ENCODE measurements around the gene DNAJC3.

DNAJC3 gene

GRCh38 chr13:95833719-95834118 lies 156.8 kb downstream of the DNAJC3 start:
- H3K9ac ChIP-seq (ENCODE audit: low read length), result no peak overlapping the region
- H3K9me3 ChIP-seq (ENCODE audit: control insufficient read depth, insufficient read depth, low read depth, low read length), result no peaks in the 10 kb centered on the region
- H3K27me3 ChIP-seq (ENCODE audit: control insufficient read depth, insufficient read depth, low read length), result no peaks in the 10 kb centered on the region
- H3K36me3 ChIP-seq (ENCODE audit: control insufficient read depth, insufficient read depth, low read length), result 0 out of 2 replicates have a peak, but pooled peaks cover 3% of the 10 kb centered on the region
- H3K4me1 ChIP-seq (ENCODE audit: control insufficient read depth, insufficient read depth, low read length), result no peaks in the 10 kb centered on the region; the same call in 1 of the 2 replicates
- H3K27ac ChIP-seq (ENCODE audit: low read depth, low read length), result no peak overlapping the region
- no peak overlapping the region for H3K4me3 ChIP-seq (ENCODE audit: low read depth, low read length)

- Histone ChIP-seq H3K27me3 (ENCODE audit: control insufficient read depth, insufficient read depth, low read length) (no peaks in the 10 kb centered on the region), H3K36me3 (ENCODE audit: control insufficient read depth, insufficient read depth, low read length) (0 out of 2 replicates have a peak, but pooled peaks cover 3% of the 10 kb centered on the region), H3K9ac (ENCODE audit: low read length) (no peak overlapping the region), H3K4me1 (ENCODE audit: control insufficient read depth, insufficient read depth, low read length) (no peaks in the 10 kb centered on the region; the same call in 1 of the 2 replicates), H3K9me3 (ENCODE audit: control insufficient read depth, insufficient read depth, low read depth, low read length) (no peaks in the 10 kb centered on the region), H3K4me3 (ENCODE audit: low read depth, low read length) (no peak overlapping the region), H3K27ac (ENCODE audit: low read depth, low read length) (no peak overlapping the region)
These were observed 157.3 kb downstream of the DNAJC3 start for GRCh38 chr13:95834134-95834765.

GRCh38 chr13:95841894-95842293 lies 165.0 kb downstream of the DNAJC3 start:
- no peak overlapping the region for H3K27ac ChIP-seq (ENCODE audit: low read depth, low read length)

GRCh38 chr13:95842898-95843297 lies 166.0 kb downstream of the DNAJC3 start:
- H3K27ac ChIP-seq (ENCODE audit: low read depth, low read length), result no peak overlapping the region

More at GRCh38 chr13:95841894-95842293, 165.0 kb downstream of the DNAJC3 start:
- peaks cover 4% of the 10 kb centered on the region; the same call in 1 of the 2 replicates for H3K36me3 ChIP-seq (ENCODE audit: control insufficient read depth, insufficient read depth, low read length)
- H3K4me1 ChIP-seq (ENCODE audit: control insufficient read depth, insufficient read depth, low read length), result no peaks in the 10 kb centered on the region
- H3K9me3 ChIP-seq (ENCODE audit: control insufficient read depth, insufficient read depth, low read depth, low read length), result peaks cover 13% of the 10 kb centered on the region
- no peak overlapping the region for H3K4me3 ChIP-seq (ENCODE audit: low read depth, low read length)
- no peaks in the 10 kb centered on the region for H3K27me3 ChIP-seq (ENCODE audit: control insufficient read depth, insufficient read depth, low read length)
- H3K9ac ChIP-seq (ENCODE audit: low read length), result no peak overlapping the region

More at GRCh38 chr13:95842898-95843297, 166.0 kb downstream of the DNAJC3 start:
- Histone ChIP-seq H3K36me3 (ENCODE audit: control insufficient read depth, insufficient read depth, low read length) (peaks cover 8% of the 10 kb centered on the region; the same call in 1 of the 2 replicates), H3K9ac (ENCODE audit: low read length) (no peak overlapping the region), H3K4me3 (ENCODE audit: low read depth, low read length) (no peak overlapping the region), H3K4me1 (ENCODE audit: control insufficient read depth, insufficient read depth, low read length) (no peaks in the 10 kb centered on the region), H3K9me3 (ENCODE audit: control insufficient read depth, insufficient read depth, low read depth, low read length) (peaks cover 18% of the 10 kb centered on the region), H3K27me3 (ENCODE audit: control insufficient read depth, insufficient read depth, low read length) (no peaks in the 10 kb centered on the region)
